Activated CD4-positive, alpha-beta T cell treated with anti-CD3 and anti-CD28 coated beads for 4 hours (primary cell): ENCODE results near the gene ZNF189.

Experiments
- DNase-seq, 2 donors: peaks; one replicate each; pipeline ENCODE4 v3.0.0-alpha.2; 2020

ZNF189 gene

GRCh38 chr9:101398068-101398929, at the start of gene ZNF189, which contains the start of gene MRPL50:
TSS of gene ZNF189 (plus strand) at chr9:101398851. CDS start at chr9:101399157, 306 bp downstream.
TSS of gene MRPL50 (minus strand) at chr9:101398618. CDS start at chr9:101398592, 26 bp downstream.
- DNase-seq = peak; percentile 94 to 97

- no peak for DNase-seq
Observed at GRCh38 chr9:101350285-101350684, 48.4 kb upstream of the ZNF189 start.

GRCh38 chr9:101352892-101353463, 45.7 kb upstream of the ZNF189 start:
- DNase-seq = no peak

GRCh38 chr9:101353683-101354082, 45.0 kb upstream of the ZNF189 start:
- no peak for DNase-seq

GRCh38 chr9:101354143-101354764, 44.4 kb upstream of the ZNF189 start:
- no peak for DNase-seq

GRCh38 chr9:101354765-101355708, 43.6 kb upstream of the ZNF189 start:
- no peak for DNase-seq

- no peak for DNase-seq
Observed at GRCh38 chr9:101356619-101357018, 42.0 kb upstream of the ZNF189 start.

- DNase-seq = no peak
Observed at GRCh38 chr9:101359679-101360078, 39.0 kb upstream of the ZNF189 start.

GRCh38 chr9:101360647-101361046, 38.0 kb upstream of the ZNF189 start:
- DNase-seq = no peak

- DNase-seq = no peak
Observed at GRCh38 chr9:101362450-101362849, 36.2 kb upstream of the ZNF189 start.

- no peak for DNase-seq
Observed at GRCh38 chr9:101365181-101365580, 33.5 kb upstream of the ZNF189 start.

- no peak for DNase-seq
Observed at GRCh38 chr9:101366038-101366756, 32.5 kb upstream of the ZNF189 start.

GRCh38 chr9:101367323-101367722, 31.3 kb upstream of the ZNF189 start:
- DNase-seq = no peak

- no peak for DNase-seq
Observed at GRCh38 chr9:101369286-101369685, 29.4 kb upstream of the ZNF189 start.

GRCh38 chr9:101369884-101370531, 28.6 kb upstream of the ZNF189 start:
- no peak for DNase-seq

GRCh38 chr9:101371813-101372212, 26.8 kb upstream of the ZNF189 start:
- no peak for DNase-seq

GRCh38 chr9:101372327-101373118, 26.1 kb upstream of the ZNF189 start:
- no peak for DNase-seq

- no peak for DNase-seq
Observed at GRCh38 chr9:101375546-101375945, 23.1 kb upstream of the ZNF189 start.

- no peak for DNase-seq
Observed at GRCh38 chr9:101376111-101376848, 22.4 kb upstream of the ZNF189 start.

GRCh38 chr9:101380295-101380694, 18.4 kb upstream of the ZNF189 start:
- DNase-seq = no peak
